Osteoblast (primary cell): ENCODE measurements around the gene JMJD1C. TPM values are rescaled to one million over a fixed set of nuclear protein-coding genes. Genes with fewer than 3 reads are reported as not detected.

Source experiments
- DNase-seq: peaks from one replicate; pipeline ENCODE4 v3.0.0; 2011; ENCODE audit warnings: low spot score, mixed read lengths; ENCODE audit not compliant: insufficient read length; ENCODE audit errors: missing footprints
- H2AFZ ChIP-seq: 2 replicates; pipeline ENCODE4 v1.6.0; 2011; ENCODE audit warnings: mild to moderate bottlenecking, low read length
- H3K27ac ChIP-seq: 2 replicates; pipeline ENCODE4 v1.5.1; 2011; ENCODE audit warnings: mild to moderate bottlenecking, low read depth, low read length, moderate library complexity
- H3K27me3 ChIP-seq: 2 replicates; pipeline ENCODE4 v1.6.0; 2012; ENCODE audit warnings: mild to moderate bottlenecking, control low read depth, inconsistent platforms, low read length, moderate library complexity; ENCODE audit not compliant: insufficient read depth
- H3K36me3 ChIP-seq: 2 replicates; pipeline ENCODE4 v1.5.1; 2011; ENCODE audit warnings: mild to moderate bottlenecking, low read length, control low read depth, moderate library complexity; ENCODE audit not compliant: insufficient read depth
- H3K4me1 ChIP-seq: 2 replicates; pipeline ENCODE4 v1.5.1; 2011; ENCODE audit warnings: mild to moderate bottlenecking, low read length, control low read depth, moderate library complexity; ENCODE audit not compliant: insufficient read depth
- H3K4me2 ChIP-seq: 2 replicates; pipeline ENCODE4 v1.6.0; 2011; ENCODE audit warnings: mild to moderate bottlenecking, low read length; ENCODE audit not compliant: insufficient read depth
- H3K4me3 ChIP-seq: fragments of 200-600 bp; sonication (generic); 3 replicates; pipeline ENCODE4 v1.5.1; 2012; ENCODE audit warnings: mild to moderate bottlenecking, low read length, inconsistent platforms; ENCODE audit not compliant: insufficient read depth
- H3K79me2 ChIP-seq: 2 replicates; pipeline ENCODE4 v1.6.0; 2012; ENCODE audit warnings: mild to moderate bottlenecking, low read length, control low read depth, inconsistent platforms; ENCODE audit not compliant: insufficient read depth
- H3K9me3 ChIP-seq: 2 replicates; pipeline ENCODE4 v1.5.1; 2011; ENCODE audit warnings: low read depth, low read length, control low read depth
- H4K20me1 ChIP-seq: 2 replicates; pipeline ENCODE4 v1.6.0; 2012; ENCODE audit warnings: mild to moderate bottlenecking, low read length, control low read depth; ENCODE audit not compliant: insufficient read depth
- CTCF ChIP-seq: IDR thresholded peaks from 2 replicates; pipeline ENCODE4 v1.5.1; 2011; ENCODE audit warnings: mild to moderate bottlenecking, low read depth, low read length, moderate library complexity; ENCODE audit errors: extremely low read depth
- total RNA-seq: library from RNA; depleted of rRNA; stranded (reverse); fragments of >200 nt; gene quantifications from 2 replicates; pipeline ENCODE4 v1.2.3, GENCODE V29; 2012

The JMJD1C gene
- total RNA-seq, 1 donor, result 92.6 TPM

GRCh38 chr10:63434866-63435854 is 30.6 kb downstream of the JMJD1C start:
- Histone ChIP-seq H3K4me1 (peaks cover 39% of the 10 kb centered on the region), H3K27ac (no peak overlapping the region), H3K36me3 (no peaks in the 10 kb centered on the region), H3K79me2 (peaks cover 95% of the 10 kb centered on the region), H3K4me2 (no peak overlapping the region), H3K27me3 (no peaks in the 10 kb centered on the region), H2AFZ (no peak overlapping the region), H3K4me3 (no peak overlapping the region), H4K20me1 (peaks cover 37% of the 10 kb centered on the region), H3K9me3 (no peaks in the 10 kb centered on the region)
- no peak for DNase-seq
- TF ChIP-seq CTCF, result no peak

GRCh38 chr10:63431962-63432797 is 33.6 kb downstream of the JMJD1C start:
- TF ChIP-seq CTCF, result no peak
- H3K4me1 ChIP-seq, result peaks cover 34% of the 10 kb centered on the region
- H3K9me3 ChIP-seq, result no peaks in the 10 kb centered on the region
- peaks cover 98% of the 10 kb centered on the region for H3K79me2 ChIP-seq
- no peaks in the 10 kb centered on the region for H3K36me3 ChIP-seq
- peak; percentile 52 for DNase-seq
- H4K20me1 ChIP-seq, result peaks cover 22% of the 10 kb centered on the region
- H2AFZ ChIP-seq, result no peak overlapping the region
- peak overlapping the region; percentile 41 for H3K27ac ChIP-seq
- H3K4me2 ChIP-seq, result no peak overlapping the region
- no peaks in the 10 kb centered on the region for H3K27me3 ChIP-seq
- no peak overlapping the region for H3K4me3 ChIP-seq

- H3K9me3 ChIP-seq, result no peaks in the 10 kb centered on the region
- no peak overlapping the region for H3K4me3 ChIP-seq
- no peaks in the 10 kb centered on the region for H3K36me3 ChIP-seq
- peaks cover 98% of the 10 kb centered on the region for H3K79me2 ChIP-seq
- H3K4me1 ChIP-seq, result peaks cover 34% of the 10 kb centered on the region
- H3K27ac ChIP-seq, result peak overlapping the region; percentile 29
- no peak for TF ChIP-seq CTCF
- peaks cover 14% of the 10 kb centered on the region for H4K20me1 ChIP-seq
- no peak overlapping the region for H2AFZ ChIP-seq
- DNase-seq, result no peak
- H3K27me3 ChIP-seq, result no peaks in the 10 kb centered on the region
- H3K4me2 ChIP-seq, result no peak overlapping the region
Observed at GRCh38 chr10:63430999-63431356, 34.8 kb downstream of the JMJD1C start.
